ENCODE data around the gene CD40. TPM values are rescaled to one million over a fixed set of nuclear protein-coding genes. Genes with fewer than 3 reads are reported as not detected.

CD40 gene
- total RNA-seq, 1 donor from 2014 or later, result 3.3 TPM

DNA sequence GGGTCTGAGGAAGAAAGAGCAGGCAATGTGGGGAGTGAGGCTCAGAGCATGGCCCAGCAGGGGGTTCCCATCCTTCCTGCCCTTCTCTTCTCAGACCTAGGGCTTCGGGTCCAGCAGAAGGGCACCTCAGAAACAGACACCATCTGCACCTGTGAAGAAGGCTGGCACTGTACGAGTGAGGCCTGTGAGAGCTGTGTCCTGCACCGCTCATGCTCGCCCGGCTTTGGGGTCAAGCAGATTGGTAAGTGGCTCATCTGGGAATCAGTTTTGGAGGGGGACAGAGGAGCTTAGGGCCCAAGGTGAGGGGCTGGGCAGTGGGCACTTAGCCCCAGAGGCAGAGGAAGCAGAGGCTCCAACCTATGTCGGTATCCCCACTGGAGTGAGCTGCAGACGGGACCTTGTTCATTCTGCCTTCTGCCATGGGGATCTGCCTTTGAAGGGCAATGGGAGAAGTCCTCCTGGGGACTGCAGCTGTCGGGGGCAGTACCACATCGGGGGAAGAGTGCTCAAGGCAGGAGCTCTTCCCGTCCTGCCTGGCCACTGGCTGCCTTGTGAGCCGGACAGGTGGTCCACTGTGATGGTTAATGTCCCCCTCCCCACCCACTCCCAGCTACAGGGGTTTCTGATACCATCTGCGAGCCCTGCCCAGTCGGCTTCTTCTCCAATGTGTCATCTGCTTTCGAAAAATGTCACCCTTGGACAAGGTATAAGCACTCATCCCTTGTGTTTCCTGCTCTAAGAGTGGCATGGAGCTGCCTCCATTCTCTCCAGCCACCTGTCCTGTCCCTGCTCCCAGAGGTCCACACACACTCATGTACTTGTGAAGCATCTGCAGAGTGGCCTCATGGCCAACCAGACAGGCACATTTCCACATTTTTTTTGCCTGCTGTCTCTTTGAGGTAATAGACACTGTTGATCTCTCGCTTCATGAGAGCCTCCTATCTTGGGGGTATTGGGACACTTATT is 4.7 kb downstream of the CD40 start:
- DNase-seq, result no peak

DNA sequence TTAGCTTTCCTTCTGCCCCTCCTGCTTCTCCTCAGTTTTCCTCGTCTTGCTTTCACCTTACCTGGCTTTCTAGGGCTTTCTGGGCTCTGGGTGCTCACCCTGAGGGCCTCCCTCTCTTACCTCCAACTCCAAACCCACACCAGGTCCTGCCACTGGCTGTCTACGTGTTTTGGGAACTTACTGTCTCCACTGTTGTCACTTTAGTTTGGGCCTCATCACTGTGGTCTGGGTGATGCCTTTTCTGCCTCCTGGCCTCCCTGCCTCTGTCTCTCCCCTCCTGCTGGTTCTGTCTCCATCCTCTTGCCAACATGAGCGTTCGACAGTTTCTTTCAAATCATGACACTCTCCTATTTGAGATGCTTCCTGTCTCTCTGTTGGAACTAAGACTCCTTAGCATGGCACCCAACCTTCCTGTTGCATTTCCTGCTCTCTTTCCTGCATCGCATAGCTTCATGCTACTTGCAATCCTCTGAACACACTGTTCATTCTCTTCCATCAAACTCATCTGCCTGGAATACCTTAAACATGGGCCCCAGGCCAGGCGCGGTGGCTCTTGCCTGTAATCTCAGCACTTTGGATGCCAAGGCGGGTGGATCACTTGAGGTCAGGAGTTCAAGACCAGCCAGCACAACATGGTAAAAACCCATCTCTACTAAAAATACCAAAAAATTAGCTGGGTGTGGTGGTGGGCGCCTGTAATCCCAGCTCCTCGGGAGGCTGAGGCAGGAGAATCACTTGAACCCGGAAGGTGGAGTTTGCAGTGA is 5.5 kb downstream of the CD40 start:
- no peak for DNase-seq

GRCh38 chr20:46126440-46127056 is 8.4 kb downstream of the CD40 start:
- no peak for DNase-seq

DNA sequence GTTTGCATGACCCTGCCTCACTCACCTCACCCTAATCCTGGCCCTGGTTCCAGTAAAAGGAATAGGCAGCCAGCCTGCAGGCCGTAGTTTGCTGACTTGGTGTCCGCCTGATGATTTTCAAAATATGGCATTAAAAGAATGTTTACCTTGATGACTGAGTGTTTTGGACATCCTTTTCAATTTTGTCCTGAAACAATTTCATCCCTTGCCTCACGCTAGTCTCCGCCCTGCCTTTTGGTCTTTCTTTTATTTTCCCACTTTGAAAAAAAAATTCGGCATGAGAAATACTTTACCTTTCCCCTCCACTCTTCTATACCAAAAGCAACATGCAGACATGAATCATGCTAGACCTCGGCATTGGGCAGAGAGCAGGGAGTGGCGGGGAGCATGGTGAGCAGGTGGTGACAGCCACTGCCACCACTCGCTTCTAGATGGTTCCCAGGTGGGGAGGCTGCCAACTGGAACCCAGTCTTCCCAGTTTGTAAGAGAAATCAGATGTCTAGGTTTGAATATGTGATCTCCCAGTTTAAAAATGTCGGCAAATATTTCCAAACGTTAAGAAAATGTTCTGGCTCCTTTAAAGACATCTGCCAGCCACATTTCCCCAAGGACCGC is 9.4 kb downstream of the CD40 start:
- no peak for DNase-seq

GRCh38 chr20:46128310-46129151 is 10.4 kb downstream of the CD40 start:
- DNase-seq, result peak; percentile 41

- no peak for DNase-seq
Observed at GRCh38 chr20:46129955-46130481, 11.9 kb downstream of the CD40 start.

GRCh38 chr20:46130534-46130933 is 12.4 kb downstream of the CD40 start:
- no peak for DNase-seq

DNA sequence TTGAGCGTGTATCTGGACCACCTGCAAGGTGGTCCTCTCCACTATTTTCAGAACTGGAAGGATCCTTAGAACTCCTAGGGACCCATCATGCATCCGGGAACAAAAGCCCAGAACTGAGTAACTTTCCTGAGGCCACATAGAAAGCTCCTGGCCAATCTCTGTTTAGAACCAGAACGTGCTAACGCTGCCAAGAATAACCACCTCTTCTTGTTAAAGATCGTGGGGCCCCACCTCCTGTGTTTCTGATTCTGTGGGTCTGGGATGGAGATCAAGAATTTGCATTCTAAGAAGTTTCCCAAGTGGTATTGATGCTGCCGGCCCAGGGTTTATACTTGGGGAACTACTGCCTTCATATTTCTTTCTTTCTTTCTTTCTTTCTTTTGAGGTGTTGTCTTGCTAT is 13.3 kb downstream of the CD40 start:
- no peak for DNase-seq

- peak; percentile 80 for DNase-seq
Observed at GRCh38 chr20:46132705-46133120, 14.6 kb downstream of the CD40 start.

DNA sequence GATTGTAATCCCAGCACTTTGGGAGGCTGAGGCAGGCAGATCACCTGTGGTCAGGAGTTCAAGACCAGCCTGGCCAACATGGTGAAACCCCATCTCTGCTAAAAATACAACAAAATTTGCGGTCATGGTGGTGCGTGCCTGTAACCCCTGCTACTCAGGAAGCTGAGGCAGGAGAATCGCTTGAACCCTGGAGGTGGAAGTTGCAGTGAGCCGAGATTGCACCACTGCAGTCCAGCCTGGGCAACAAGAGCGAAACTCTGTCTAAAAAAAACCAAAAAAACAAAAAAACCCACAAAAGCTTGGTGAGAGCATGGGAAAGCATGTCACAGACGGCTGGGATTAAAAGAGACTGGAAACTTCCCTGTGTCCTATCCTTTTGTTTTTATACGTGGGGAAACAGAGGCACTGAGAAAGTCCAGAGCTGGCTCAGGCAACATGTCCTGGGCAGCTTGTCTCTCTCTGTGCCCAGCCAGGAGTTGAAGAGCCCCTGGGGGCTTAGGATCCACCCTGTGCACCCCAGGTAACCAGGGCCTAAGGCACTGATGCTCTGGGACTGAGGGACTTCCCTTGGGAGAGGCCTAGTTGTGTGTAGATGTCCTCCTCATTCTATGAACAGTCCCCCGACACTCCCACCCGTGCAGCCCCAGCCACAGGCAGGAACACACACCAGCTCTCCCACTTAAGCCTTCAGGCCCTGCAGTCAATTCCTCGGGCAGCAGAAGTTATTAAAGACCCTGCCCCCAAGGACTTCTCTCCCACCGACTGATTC is 16.0 kb downstream of the CD40 start:
- DNase-seq, result no peak

DNA sequence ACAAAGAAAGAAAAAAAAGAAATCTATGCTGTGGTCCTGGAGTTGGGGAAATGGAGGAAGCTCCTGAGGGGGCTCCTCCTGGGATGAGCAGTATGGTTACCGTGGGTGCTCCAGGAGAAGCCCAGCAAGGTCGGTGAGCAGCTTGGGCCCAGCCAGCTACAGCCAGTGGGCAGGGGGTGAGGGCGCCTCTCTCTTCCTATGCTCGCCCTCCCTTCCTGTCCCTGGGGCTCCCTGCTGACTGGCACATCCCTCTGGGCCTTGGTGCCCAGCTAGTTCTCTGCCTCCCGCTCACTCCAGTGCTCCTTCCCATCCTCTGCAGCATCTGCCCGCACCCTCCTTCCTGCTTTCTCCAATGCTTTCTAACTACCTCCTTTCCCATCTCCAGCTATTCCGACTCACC is 16.6 kb downstream of the CD40 start:
- no peak for DNase-seq

DNA sequence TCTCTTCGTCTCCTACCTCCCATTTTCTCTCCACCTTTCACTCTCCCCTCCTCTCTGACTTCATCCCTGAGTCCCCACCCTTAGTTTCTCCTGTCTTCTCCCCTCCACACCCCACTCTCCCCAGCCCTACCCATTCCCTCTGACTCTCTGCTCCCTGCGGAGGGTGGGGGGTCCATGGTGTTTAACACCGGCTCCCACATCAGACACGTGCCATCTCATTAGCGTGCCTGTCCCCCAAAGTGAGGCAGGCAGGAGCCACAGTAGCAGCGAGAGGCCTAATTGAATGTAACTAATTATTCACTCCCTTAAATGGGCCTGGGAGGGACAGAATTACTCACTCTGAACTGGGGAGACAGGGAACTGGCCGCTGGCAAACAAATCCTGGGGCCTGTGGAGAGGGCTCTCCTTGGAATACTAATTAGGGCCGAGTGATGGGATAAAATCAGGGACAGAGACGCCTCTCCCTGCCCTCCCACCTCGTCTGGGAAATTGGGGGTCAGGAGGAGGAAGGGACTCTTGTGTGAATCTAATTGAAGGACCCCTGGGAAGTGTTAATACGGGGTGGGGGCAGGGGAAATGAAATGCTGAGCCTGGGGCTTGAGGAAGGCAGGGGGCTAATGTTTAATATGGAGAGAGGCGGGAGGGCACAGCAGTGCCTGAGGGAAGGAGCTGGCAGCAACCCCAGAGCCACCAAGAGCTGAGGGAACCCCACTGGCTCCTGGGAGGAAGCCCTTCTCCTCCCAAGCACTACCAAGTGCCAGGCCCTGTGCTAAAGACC is 17.9 kb downstream of the CD40 start:
- DNase-seq, result no peak

- DNase-seq, result no peak
Observed at GRCh38 chr20:46137816-46138215, 19.7 kb downstream of the CD40 start.

- DNase-seq, result peak; percentile 37
Observed at GRCh38 chr20:46139266-46139889, 21.3 kb downstream of the CD40 start.

DNA sequence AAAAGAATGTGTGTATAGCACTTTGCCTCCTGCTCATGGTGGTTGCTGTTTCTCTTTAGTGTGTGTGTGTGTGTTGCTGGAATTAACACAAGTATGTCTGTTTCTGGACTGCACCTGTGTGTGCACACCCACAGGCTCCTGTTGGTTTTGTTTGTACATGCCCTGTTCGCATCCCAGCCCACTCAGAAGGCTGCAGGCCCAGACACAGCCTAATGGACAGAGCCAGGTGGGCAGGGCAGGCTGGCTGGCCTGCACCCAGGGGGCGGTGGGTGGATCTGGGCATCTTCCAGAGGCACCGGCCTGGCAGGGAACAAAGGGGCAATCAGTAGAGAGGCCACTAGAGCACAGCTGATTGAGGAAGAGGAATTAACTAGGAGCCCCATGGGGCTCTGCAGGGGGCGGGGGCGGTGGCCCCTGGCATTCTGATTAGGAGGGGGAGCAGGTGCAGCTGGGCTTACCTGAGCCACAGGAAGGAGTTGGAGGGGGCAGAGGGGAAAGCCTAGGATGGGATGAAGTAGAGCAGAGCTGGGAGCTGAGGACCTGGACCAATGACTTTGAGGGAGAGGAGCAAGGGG is 21.9 kb downstream of the CD40 start:
- DNase-seq, result peak; percentile 87

- no peak for DNase-seq
Observed at GRCh38 chr20:46142124-46142523, 24.0 kb downstream of the CD40 start.

DNA sequence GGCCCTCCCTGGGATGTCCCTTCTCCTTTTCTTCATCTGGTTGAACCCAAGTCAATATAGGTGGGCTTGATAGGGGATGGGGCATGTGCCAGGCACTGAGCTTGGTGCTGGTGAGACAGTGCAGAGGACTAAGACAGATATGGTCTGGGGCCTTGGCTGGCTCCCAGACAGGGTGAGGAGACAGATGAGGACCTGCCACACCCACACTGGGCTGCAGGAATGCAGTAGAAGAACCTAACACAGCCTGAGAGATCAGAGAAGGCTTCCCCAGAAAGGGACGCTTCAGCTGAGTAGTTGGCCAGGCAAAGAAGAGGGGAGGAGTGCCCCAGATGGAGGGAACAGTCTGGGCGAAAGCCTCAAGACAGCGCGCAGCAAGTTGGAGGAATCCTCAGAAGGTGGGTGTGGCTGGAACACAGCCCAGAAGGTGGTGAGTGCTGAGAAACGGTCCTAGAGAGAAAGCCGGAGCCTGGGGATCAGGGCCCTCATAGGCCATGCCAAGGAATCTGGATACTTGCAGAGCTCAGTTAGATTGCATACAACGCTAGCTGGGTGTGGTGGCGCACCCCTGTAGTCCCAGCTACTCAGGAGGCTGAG is 26.4 kb downstream of the CD40 start:
- no peak for DNase-seq

DNA sequence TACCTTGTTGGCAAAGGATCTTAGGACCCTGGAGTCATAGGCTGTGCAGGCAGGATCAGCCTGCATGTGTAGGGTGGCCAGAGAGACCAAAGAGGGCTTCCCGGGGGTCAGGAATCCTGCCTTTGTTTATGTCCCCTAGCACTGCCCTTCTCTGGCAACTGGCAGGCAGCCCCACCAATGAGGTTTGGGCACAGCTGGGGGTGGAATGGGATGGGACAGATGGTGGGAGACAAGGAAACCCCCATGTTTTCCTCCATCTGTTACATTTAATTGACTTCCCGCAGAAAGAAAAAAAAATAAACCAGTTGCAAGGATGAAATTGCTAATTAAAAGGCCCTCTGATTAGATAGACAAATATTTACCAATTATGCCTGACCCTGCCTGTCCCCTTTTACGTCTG is 27.6 kb downstream of the CD40 start:
- no peak for DNase-seq
